ENCODE data around the gene DUSP6. TPM values are rescaled to one million over a fixed set of nuclear protein-coding genes. Genes with fewer than 3 reads are reported as not detected.
A peak's percentile ranks its signal among the peaks of the same experiment; 100 is the strongest.

DUSP6 gene
- total and polyA plus RNA-seq, 8 donors, result 115 to 333 (median 202) TPM

DNA sequence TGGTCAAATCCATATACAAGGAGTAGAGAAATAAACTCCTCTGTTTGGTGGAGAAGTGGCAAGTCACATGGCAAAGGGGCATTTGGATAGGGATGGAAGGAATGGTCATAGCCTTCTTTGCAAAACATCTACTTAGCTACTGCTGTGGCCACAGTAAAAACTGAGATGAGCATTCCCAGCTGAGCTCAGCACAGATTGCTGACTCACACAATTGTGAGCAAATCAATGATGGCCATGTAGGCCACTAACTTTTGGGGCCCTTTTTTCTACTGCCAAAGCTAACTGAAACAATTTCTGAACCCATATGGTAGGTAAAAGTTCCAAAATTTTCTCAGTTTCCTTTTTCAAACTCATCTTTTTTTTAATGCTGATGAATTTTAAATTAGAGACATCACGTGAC is 31.6 kb downstream of the DUSP6 start:
- Histone ChIP-seq H3K4me3 (no peak overlapping the region), H3K36me3 (no peaks in the 10 kb centered on the region), H3K27me3 (no peaks in the 10 kb centered on the region), H3K4me1 (no peaks in the 10 kb centered on the region), H3K9me3 (no peaks in the 10 kb centered on the region), H3K27ac (no peak overlapping the region)
- ATAC-seq (no peak), DNase-seq (no peak)
- intact Hi-C loops (cut with DNase I), result no loop called here
- TF ChIP-seq, protein P1, sequence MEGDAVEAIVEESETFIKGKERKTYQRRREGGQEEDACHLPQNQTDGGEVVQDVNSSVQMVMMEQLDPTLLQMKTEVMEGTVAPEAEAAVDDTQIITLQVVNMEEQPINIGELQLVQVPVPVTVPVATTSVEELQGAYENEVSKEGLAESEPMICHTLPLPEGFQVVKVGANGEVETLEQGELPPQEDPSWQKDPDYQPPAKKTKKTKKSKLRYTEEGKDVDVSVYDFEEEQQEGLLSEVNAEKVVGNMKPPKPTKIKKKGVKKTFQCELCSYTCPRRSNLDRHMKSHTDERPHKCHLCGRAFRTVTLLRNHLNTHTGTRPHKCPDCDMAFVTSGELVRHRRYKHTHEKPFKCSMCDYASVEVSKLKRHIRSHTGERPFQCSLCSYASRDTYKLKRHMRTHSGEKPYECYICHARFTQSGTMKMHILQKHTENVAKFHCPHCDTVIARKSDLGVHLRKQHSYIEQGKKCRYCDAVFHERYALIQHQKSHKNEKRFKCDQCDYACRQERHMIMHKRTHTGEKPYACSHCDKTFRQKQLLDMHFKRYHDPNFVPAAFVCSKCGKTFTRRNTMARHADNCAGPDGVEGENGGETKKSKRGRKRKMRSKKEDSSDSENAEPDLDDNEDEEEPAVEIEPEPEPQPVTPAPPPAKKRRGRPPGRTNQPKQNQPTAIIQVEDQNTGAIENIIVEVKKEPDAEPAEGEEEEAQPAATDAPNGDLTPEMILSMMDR (IDR thresholded peaks at IDR 0.05), result no peak

DNA sequence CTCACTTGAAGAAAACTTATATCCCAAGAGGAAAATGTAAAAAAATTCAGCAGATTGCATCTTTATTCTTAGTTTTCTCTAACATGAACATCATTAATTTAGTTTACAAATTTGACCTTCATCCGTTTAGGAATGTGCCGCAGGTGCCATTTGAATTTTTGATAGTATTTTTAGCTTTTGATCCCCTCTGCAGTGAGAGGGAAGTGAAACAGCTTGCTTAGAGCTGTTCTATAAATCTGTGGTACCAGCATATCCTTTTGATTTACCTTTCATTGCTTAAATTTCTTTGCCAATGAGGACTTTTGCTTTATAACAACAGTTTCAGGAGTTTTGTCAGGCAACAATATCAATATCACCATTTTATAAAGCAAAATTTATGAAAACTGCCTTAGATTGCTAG is 32.7 kb downstream of the DUSP6 start:
- Histone ChIP-seq H3K36me3 (no peaks in the 10 kb centered on the region), H3K4me3 (no peak overlapping the region), H3K27me3 (no peaks in the 10 kb centered on the region), H3K27ac (no peak overlapping the region), H3K9me3 (no peaks in the 10 kb centered on the region), H3K4me1 (no peaks in the 10 kb centered on the region)
- no peak for DNase-seq
- TF ChIP-seq, protein P1 (IDR thresholded peaks at IDR 0.05), result no peak
- ATAC-seq, result no peak
- intact Hi-C loops (cut with DNase I), result no loop called here

DNA sequence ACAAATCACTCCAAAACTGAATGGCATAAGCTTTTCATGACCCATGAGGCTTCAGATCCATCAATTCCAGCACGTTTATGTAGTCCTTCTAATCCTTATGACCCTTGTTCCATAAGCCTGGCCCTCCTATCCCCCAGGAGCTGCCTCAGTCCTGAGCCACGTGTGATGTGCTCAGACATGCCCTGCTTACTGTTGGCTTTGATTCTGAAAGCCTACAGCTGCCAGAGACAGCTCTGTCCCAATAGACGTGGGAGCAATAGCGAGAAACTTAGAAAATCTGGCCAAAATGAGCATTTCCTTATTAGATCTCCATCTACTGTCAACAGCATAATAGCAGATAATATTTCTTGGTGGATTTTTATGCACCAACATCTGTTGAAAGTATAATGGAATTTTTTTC is 33.2 kb downstream of the DUSP6 start:
- DNase-seq (peak in 2 of 4 donors; percentile 40 to 72), ATAC-seq (no peak)
- Histone ChIP-seq H3K36me3 (no peaks in the 10 kb centered on the region), H3K27me3 (no peaks in the 10 kb centered on the region), H3K4me3 (no peak overlapping the region), H3K4me1 (no peaks in the 10 kb centered on the region), H3K9me3 (no peaks in the 10 kb centered on the region), H3K27ac (no peak overlapping the region)
- intact Hi-C loops (cut with DNase I), result no loop called here
- TF ChIP-seq, protein P1 (IDR thresholded peaks at IDR 0.05), result no peak

DNA sequence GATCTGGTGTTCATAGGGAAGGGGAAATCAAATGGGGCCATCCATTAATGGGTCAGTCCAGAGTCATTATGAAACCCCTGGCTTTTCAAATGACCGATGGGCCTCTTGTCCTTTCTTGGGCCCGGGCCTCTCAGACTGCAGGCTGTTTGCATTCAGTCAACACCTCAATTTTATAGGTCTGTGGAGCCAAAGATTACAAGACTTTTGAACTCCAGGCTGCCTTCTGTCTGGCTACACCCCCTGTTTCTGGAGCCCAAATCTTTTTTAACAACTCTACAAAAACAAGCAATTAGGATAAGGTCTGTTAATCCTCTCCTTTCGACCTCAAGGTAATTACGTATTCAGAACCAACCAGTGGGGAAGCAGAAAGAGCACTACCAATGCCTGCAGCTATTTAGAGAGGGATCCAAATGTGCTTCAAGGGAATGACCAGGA is 35.6 kb downstream of the DUSP6 start:
- Histone ChIP-seq H3K36me3 (no peaks in the 10 kb centered on the region), H3K27me3 (no peaks in the 10 kb centered on the region), H3K4me3 (no peak overlapping the region), H3K27ac (no peak overlapping the region), H3K9me3 (no peaks in the 10 kb centered on the region), H3K4me1 (no peaks in the 10 kb centered on the region)
- TF ChIP-seq, protein P1 (IDR thresholded peaks at IDR 0.05), result no peak
- ATAC-seq (peak; percentile 83), DNase-seq (peak in 1 of 4 donors; percentile 39)
- intact Hi-C loops (cut with DNase I), result no loop called here

DNA sequence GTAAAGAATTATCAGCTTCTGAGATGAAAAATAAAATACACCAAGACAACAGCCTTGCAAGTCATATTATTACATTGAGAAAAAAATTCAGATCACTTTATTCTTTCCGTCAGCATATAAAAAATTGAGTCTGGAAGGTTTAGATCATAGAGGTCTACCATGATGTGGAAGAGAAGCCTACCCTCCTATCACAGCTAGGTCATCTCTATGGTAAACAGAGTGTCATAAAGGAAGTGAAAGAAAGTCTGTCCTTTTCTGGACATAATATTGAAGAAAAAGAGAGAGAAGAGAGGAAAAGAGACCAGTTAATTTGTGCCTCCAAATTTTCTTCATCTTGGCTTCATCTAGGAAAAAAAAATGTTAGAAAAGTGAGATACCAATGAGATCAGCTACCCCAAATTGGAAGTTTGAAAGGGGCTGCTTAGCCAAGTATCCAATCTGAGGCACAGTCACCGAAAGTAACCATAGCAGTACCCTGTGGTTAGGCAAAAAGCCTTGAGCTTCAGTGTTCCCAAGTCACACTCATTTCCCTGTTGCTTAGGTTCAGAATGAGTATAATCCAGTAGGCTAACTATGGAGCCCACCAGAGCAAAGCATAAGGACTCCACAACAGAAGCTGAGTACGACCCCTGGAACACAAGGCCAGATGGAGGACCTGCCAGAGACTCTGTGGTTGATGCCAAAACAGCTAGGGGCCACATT is 38.1 kb downstream of the DUSP6 start:
- H3K36me3 ChIP-seq, result no peaks in the 10 kb centered on the region
- TF ChIP-seq, protein P1 (IDR thresholded peaks at IDR 0.05), result no peak
- no peaks in the 10 kb centered on the region for H3K9me3 ChIP-seq
- no peaks in the 10 kb centered on the region for H3K4me1 ChIP-seq
- DNase-seq (no peak), ATAC-seq (no peak)
- intact Hi-C loops (cut with DNase I), result no loop called here
- H3K27ac ChIP-seq, result no peak overlapping the region
- H3K27me3 ChIP-seq, result no peaks in the 10 kb centered on the region
- H3K4me3 ChIP-seq, result no peak overlapping the region

Data from left lung (tissue), 10 donors.